Astrocyte of the cerebellum (primary cell): Measurements from ENCODE around the gene UIMC1.
"Not testable (repeated sequence)": the region's sequence is repeated elsewhere in the genome, so short reads cannot be mapped to it uniquely, and the experiment has no call there.

Experiments used
- DNase-seq: peaks from one replicate; pipeline ENCODE4 v3.0.0-alpha.2; 2011; ENCODE audit warnings: low read depth
- H3K4me3 ChIP-seq: 2 replicates; pipeline ENCODE4 v1.5.1; 2011; ENCODE audit warnings: mild to moderate bottlenecking, low read depth, low read length, moderate library complexity
- CTCF ChIP-seq: IDR thresholded peaks from 2 replicates; pipeline ENCODE4 v1.5.1; 2012; ENCODE audit warnings: low read length, low read depth, moderate library complexity, mild to moderate bottlenecking; ENCODE audit errors: missing control alignments
- in situ Hi-C: cut with HindIII; loops from 2 replicates; pipeline ENCODE4 v1.10.0; 2017; ENCODE audit warnings: low sequenced_read_pairs

Gene UIMC1

GRCh38 chr5:177006265-177006972 is at the start of gene UIMC1:
Gene UIMC1 (minus strand): TSS chr5:177006779. CDS start chr5:176982615, 24,164 bp downstream.
- in situ Hi-C loops = no loop called here
- H3K4me3 ChIP-seq = peak within 1 kb of the TSS; percentile 87
- TF ChIP-seq CTCF = no peak
- peak; percentile 75 for DNase-seq

GRCh38 chr5:177049285-177049684 is 42.7 kb upstream of the UIMC1 start:
- in situ Hi-C loops = no loop called here
- no peak for TF ChIP-seq CTCF
- no peak overlapping the region for H3K4me3 ChIP-seq
- DNase-seq = no peak

- DNase-seq, in situ Hi-C loops, H3K4me3 ChIP-seq: not testable (repeated sequence)
Measured at GRCh38 chr5:177048531-177048930, 42.0 kb upstream of the UIMC1 start.

GRCh38 chr5:177045631-177046030 is 39.1 kb upstream of the UIMC1 start:
- in situ Hi-C loops = no loop called here
- H3K4me3 ChIP-seq = no peak overlapping the region
- no peak for DNase-seq
- TF ChIP-seq CTCF = no peak

- no peak for DNase-seq
- H3K4me3 ChIP-seq = no peak overlapping the region
- in situ Hi-C loops = no loop called here
- TF ChIP-seq CTCF = no peak
Measured at GRCh38 chr5:177044641-177045040, 38.1 kb upstream of the UIMC1 start.

- DNase-seq = no peak
- no peak for TF ChIP-seq CTCF
- H3K4me3 ChIP-seq = no peak overlapping the region
- in situ Hi-C loops = no loop called here
Measured at GRCh38 chr5:177043958-177044357, 37.4 kb upstream of the UIMC1 start.

- H3K4me3 ChIP-seq = no peak overlapping the region
Measured at GRCh38 chr5:177043114-177043513, 36.5 kb upstream of the UIMC1 start.

More at GRCh38 chr5:177043114-177043513, 36.5 kb upstream of the UIMC1 start:
- no peak for TF ChIP-seq CTCF
- DNase-seq = no peak
- in situ Hi-C loops = no loop called here
